Immature natural killer cell (primary cell): ENCODE results near the gene MYO1E. TPM values are rescaled to one million over a fixed set of nuclear protein-coding genes. Genes with fewer than 3 reads are reported as not detected.

Experiments used
- DNase-seq, 3 donors: peaks; one replicate each; pipeline ENCODE4 v3.0.0; 2022; ENCODE audit warnings: mixed read lengths in 1 of 3
- H3K27ac Mint-ChIP-seq, 6 donors: one replicate each; pipeline ENCODE4 v1.8.0; 2020; ENCODE audit warnings: mixed read lengths in 6 of 6, mild to moderate bottlenecking in 5 of 6, inconsistent platforms in 4 of 6, moderate library complexity in 3 of 6
- H3K27me3 Mint-ChIP-seq, 3 donors: one replicate each; pipeline ENCODE4 v1.8.0; 2020 to 2021; ENCODE audit warnings: low read depth in 3 of 3, mild to moderate bottlenecking in 3 of 3, mixed read lengths in 3 of 3, moderate library complexity in 3 of 3, inconsistent platforms in 1 of 3
- H3K36me3 Mint-ChIP-seq, 3 donors: one replicate each; pipeline ENCODE4 v1.8.0; 2020; ENCODE audit warnings: mixed read lengths in 3 of 3, inconsistent platforms in 2 of 3, mild to moderate bottlenecking in 2 of 3
- H3K4me1 Mint-ChIP-seq, 2 donors: one replicate each; pipeline ENCODE4 v1.8.0; 2020; ENCODE audit warnings: inconsistent platforms in 2 of 2, mild to moderate bottlenecking in 2 of 2, mixed read lengths in 2 of 2, moderate library complexity in 1 of 2
- H3K4me3 Mint-ChIP-seq, 5 donors: one replicate each; pipeline ENCODE4 v1.8.0; 2020; ENCODE audit warnings: mild to moderate bottlenecking in 5 of 5, mixed read lengths in 5 of 5, inconsistent platforms in 3 of 5, moderate library complexity in 3 of 5
- H3K9me3 Mint-ChIP-seq, 6 donors: one replicate each; pipeline ENCODE4 v1.8.0; 2020; ENCODE audit warnings: mild to moderate bottlenecking in 6 of 6, mixed read lengths in 6 of 6, inconsistent platforms in 4 of 6, moderate library complexity in 3 of 6
- polyA plus RNA-seq, 3 donors: library from polyadenylated mRNA; unstranded; fragments of 300-500 nt; fragmentation: Illumina TruSeq; gene quantifications; one replicate each; pipeline ENCODE4 v1.2.3, GENCODE V29; 2021

MYO1E gene
- polyA plus RNA-seq, 3 donors from 2014 or later = 4.7 to 15.4 (median 7.1) TPM

DNA sequence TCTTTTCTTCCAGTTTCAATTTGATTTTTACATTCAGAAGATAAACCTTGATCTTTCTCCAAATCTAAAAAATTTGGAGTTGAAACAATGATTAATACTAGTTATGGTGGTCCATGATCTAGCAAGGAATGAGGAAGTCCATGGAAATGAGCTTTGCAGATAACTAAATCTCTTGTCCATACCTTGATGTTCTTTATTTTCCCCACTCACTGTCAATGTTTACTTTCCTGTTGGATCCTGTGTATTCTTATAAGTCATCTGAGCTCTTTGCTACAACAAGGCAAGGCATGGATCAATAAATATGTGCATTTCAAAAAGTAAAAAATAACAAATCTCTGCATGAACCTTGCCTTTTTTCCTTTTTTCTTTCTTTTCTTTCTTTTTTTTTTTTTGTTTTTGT, 6.2 kb upstream of the MYO1E start:
- H3K27me3 Mint-ChIP-seq = peaks cover 8 to 14% (median 11%) of the 10 kb centered on the region in 3 donors
- no peaks in the 10 kb centered on the region for H3K36me3 Mint-ChIP-seq
- no peak for DNase-seq
- peaks cover 0 to 10% of the 10 kb centered on the region in 2 donors for H3K4me1 Mint-ChIP-seq
- H3K4me3 Mint-ChIP-seq = no peak overlapping the region
- no peak overlapping the region for H3K27ac Mint-ChIP-seq
- peaks cover 0 to 1% (median 0%) of the 10 kb centered on the region in 6 donors for H3K9me3 Mint-ChIP-seq

DNA sequence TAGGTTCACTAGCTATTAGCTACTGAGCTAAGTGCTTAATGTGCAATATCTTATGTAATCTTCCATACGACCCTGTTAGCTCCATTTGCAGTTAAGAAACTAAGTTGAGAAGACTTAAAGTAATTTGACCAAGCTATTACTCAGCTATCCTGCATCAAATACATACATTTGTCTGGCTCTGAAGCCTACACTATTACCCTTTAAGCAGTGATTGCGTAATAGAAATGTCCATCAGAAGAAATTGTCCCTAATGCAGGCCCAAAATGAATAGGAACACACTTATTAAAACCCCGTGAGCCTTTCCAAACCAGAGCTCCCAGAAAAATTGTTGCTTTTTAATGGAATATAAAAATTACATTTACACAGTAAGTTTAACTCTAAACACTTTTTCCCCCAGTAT, 5.3 kb upstream of the MYO1E start:
- Mint-ChIP-seq H3K4me3 (no peak overlapping the region), H3K36me3 (no peaks in the 10 kb centered on the region), H3K4me1 (peaks cover 6 to 9% of the 10 kb centered on the region in 2 donors), H3K9me3 (peaks cover 0 to 1% (median 0%) of the 10 kb centered on the region in 6 donors), H3K27ac (no peak overlapping the region), H3K27me3 (peaks cover 9 to 15% (median 13%) of the 10 kb centered on the region in 3 donors)
- DNase-seq = no peak

- H3K27me3 Mint-ChIP-seq = peaks cover 16 to 17% (median 16%) of the 10 kb centered on the region in 3 donors
- no peak overlapping the region for H3K27ac Mint-ChIP-seq
- peaks cover 10 to 12% of the 10 kb centered on the region in 2 donors for H3K4me1 Mint-ChIP-seq
- DNase-seq = no peak
- H3K9me3 Mint-ChIP-seq = peaks cover 0 to 1% (median 0%) of the 10 kb centered on the region in 6 donors
- H3K36me3 Mint-ChIP-seq = no peaks in the 10 kb centered on the region
- H3K4me3 Mint-ChIP-seq = no peak overlapping the region
Observed at GRCh38 chr15:59376733-59377132, 4.1 kb upstream of the MYO1E start.

- H3K4me3 Mint-ChIP-seq = peak overlapping the region; percentile 89 to 95 (median 93)
- peaks cover 19 to 26% (median 20%) of the 10 kb centered on the region in 3 donors for H3K27me3 Mint-ChIP-seq
- no peaks in the 10 kb centered on the region for H3K36me3 Mint-ChIP-seq
- DNase-seq = no peak
- H3K27ac Mint-ChIP-seq = peak overlapping the region in 2 of 6 donors; percentile 28 to 80
- H3K4me1 Mint-ChIP-seq = peaks cover 24% of the 10 kb centered on the region in 2 donors
- peaks cover 0 to 1% (median 0%) of the 10 kb centered on the region in 6 donors for H3K9me3 Mint-ChIP-seq
Observed at GRCh38 chr15:59373215-59373614, 544 bp upstream of the MYO1E start.

DNA sequence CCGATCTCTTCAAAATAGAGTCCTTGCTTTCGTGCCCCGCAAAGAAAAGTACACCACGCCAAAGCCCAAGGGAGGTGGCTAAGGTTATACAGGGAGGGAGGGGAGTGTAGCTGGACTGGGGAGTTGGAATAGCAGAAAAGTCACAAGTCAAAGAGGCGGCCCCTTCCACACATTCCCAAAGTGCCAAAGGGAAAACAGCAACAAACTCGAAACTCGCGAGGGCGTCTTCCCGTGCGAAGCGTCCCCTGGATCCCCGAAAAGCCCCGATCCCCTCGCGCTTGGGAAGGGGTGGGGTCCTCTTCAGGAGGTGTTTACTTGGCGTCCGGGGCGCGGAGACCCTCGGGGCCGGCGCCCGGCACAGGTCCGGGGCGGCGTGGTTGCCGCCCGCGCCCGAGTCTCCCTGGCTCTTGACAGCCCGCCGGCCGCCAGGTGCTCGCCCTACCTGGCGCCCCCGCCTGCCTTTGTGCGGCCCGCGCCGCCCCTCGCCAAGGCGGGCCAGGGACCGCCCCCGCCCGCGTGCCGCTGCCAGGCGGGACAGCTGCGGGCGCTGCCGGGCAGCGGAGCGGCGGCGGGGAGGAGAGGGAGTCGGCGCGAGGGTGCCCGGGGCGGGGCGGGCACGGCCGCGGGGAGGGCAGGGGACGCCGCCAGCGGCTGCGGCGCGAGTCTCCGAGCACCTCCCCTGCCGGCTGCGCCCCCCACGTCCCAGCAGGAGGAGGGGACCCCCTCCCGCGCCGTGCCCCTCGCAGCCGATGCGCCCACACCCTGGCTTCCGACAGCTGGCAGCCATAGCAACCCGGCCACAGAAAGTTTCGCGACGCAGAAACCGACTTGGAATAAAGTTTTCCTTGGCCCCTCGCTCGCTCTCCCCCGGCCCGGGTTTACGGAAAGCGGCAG, 966 bp downstream of the MYO1E start:
- Mint-ChIP-seq H3K27ac (peak overlapping the region; percentile 76 to 93 (median 86)), H3K27me3 (peaks cover 21 to 26% (median 21%) of the 10 kb centered on the region in 3 donors)

GRCh38 chr15:59369597-59369996, 3.1 kb downstream of the MYO1E start:
- Mint-ChIP-seq H3K36me3 (peaks cover 0 to 3% (median 0%) of the 10 kb centered on the region in 3 donors), H3K27me3 (peaks cover 21 to 30% (median 22%) of the 10 kb centered on the region in 3 donors), H3K4me1 (peaks cover 24 to 27% of the 10 kb centered on the region in 2 donors), H3K4me3 (no peak overlapping the region), H3K9me3 (peaks cover 0 to 1% (median 0%) of the 10 kb centered on the region in 6 donors), H3K27ac (no peak overlapping the region)
- no peak for DNase-seq

More for the DNA sequence above, 966 bp downstream of the MYO1E start:
- DNase-seq = peak in 2 of 3 donors; percentile 30 to 39
- H3K4me1 Mint-ChIP-seq = peaks cover 24% of the 10 kb centered on the region in 2 donors
- H3K4me3 Mint-ChIP-seq = peak overlapping the region; percentile 92 to 96 (median 96)
- no peaks in the 10 kb centered on the region for H3K36me3 Mint-ChIP-seq
- peaks cover 0 to 1% (median 0%) of the 10 kb centered on the region in 6 donors for H3K9me3 Mint-ChIP-seq

DNA sequence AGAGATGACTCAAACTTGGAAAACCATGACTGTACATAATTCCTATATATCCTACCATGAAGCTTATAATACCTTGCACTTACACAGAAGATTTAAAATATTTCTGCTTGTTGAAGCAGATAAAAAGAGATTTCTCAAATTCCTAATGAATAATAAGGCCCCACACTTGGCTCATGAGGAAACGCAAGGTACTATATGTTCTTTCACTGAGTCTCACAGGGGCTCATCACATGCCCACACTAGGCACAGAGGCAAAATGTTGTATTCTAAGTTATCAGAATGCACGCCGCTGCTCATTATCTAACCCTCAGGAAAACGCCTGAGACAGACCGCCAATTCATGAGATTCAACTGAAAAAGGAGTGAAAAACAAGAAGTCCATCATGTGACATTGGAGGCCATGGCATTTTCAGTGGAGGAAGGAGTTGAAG, 5.6 kb downstream of the MYO1E start:
- Mint-ChIP-seq H3K4me1 (peaks cover 12 to 17% of the 10 kb centered on the region in 2 donors), H3K27me3 (peaks cover 8 to 21% (median 12%) of the 10 kb centered on the region in 3 donors), H3K27ac (no peak overlapping the region), H3K9me3 (peaks cover 0 to 1% (median 0%) of the 10 kb centered on the region in 6 donors), H3K36me3 (peaks cover 0 to 4% (median 0%) of the 10 kb centered on the region in 3 donors), H3K4me3 (no peak overlapping the region)
- DNase-seq = no peak

- H3K27me3 Mint-ChIP-seq = peaks cover 8 to 21% (median 12%) of the 10 kb centered on the region in 3 donors
- DNase-seq = no peak
- H3K27ac Mint-ChIP-seq = no peak overlapping the region
- H3K4me1 Mint-ChIP-seq = peaks cover 11 to 17% of the 10 kb centered on the region in 2 donors
- peaks cover 0 to 4% (median 0%) of the 10 kb centered on the region in 3 donors for H3K36me3 Mint-ChIP-seq
- no peak overlapping the region for H3K4me3 Mint-ChIP-seq
- peaks cover 0 to 1% (median 0%) of the 10 kb centered on the region in 6 donors for H3K9me3 Mint-ChIP-seq
Observed at GRCh38 chr15:59366333-59367021, 6.2 kb downstream of the MYO1E start.

DNA sequence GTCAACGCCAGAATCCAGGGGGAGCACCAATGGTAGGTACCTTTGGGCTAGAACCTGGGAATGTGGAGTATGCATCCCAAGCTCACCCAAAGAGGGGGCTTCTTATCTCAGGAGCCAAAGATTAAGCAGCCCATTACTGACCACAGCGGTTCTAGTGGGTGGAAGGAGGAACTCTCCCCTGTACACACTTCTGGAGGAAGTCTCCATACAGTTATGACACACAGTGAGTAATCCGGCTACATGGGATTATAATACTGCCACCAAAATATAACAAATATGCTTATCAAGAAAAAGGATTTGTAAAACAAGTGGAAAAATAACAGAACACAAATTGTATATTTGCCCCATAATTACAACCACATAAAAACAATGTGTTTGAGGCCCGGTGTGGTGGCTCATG, 8.4 kb downstream of the MYO1E start:
- peaks cover 0 to 11% (median 0%) of the 10 kb centered on the region in 3 donors for H3K36me3 Mint-ChIP-seq
- no peak overlapping the region for H3K27ac Mint-ChIP-seq
- peaks cover 0 to 4% of the 10 kb centered on the region in 2 donors for H3K4me1 Mint-ChIP-seq
- H3K9me3 Mint-ChIP-seq = peaks cover 0 to 1% (median 0%) of the 10 kb centered on the region in 6 donors
- DNase-seq = no peak
- H3K4me3 Mint-ChIP-seq = no peak overlapping the region
- peaks cover 3 to 6% (median 6%) of the 10 kb centered on the region in 3 donors for H3K27me3 Mint-ChIP-seq

DNA sequence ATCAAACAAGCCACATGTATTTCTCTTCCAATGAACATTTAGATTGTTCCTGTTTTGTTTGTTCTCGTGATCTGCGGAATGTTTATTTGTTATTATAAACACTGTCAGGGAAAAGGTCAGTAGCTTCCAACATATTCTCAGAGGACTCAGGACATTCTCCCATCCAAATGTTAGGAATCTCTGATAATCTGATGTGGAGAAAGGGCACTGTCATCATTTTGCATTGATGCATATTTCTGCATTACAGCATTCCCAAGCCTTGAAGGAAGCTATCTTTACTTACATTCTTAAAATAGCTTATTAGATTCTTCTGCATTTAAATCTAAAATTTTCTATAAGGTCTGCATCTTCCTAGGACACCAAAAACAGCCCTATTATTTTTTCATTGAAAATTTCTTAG, 10.3 kb downstream of the MYO1E start:
- Mint-ChIP-seq H3K27me3 (peaks cover 3 to 6% (median 5%) of the 10 kb centered on the region in 3 donors), H3K4me3 (no peak overlapping the region)

DNA sequence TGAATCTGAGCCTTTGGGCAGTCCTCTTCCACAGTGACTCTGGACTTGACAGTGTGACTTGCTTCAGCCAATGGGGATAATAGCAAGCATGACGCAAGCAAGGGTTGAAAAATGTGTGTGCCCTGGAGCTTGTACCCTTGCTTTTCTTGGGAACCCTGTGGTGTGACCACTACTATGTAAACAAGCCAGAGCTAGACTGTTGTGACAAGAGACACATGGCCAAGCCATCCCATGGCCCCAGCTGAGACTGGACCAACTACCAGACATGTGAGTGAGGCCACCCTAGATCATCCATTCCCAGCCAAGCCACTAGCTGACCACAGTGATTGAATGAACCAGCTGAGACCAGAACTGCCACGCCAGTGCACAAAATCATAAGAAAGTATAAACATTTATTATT, 11.8 kb downstream of the MYO1E start:
- Mint-ChIP-seq H3K27ac (peak overlapping the region in 2 of 6 donors; percentile 1 to 58), H3K27me3 (peaks cover 1 to 6% (median 5%) of the 10 kb centered on the region in 3 donors), H3K9me3 (no peaks in the 10 kb centered on the region), H3K4me1 (peaks cover 3% of the 10 kb centered on the region in 2 donors), H3K36me3 (peaks cover 0 to 11% (median 0%) of the 10 kb centered on the region in 3 donors), H3K4me3 (no peak overlapping the region)
- DNase-seq = no peak

More for the DNA sequence above, 10.3 kb downstream of the MYO1E start:
- DNase-seq = no peak
- Mint-ChIP-seq H3K9me3 (peaks cover 0 to 1% (median 0%) of the 10 kb centered on the region in 6 donors), H3K36me3 (peaks cover 0 to 11% (median 0%) of the 10 kb centered on the region in 3 donors), H3K27ac (no peak overlapping the region), H3K4me1 (peaks cover 0 to 6% of the 10 kb centered on the region in 2 donors)

- Mint-ChIP-seq H3K4me1 (peaks cover 9% of the 10 kb centered on the region in 2 donors), H3K4me3 (no peak overlapping the region), H3K27me3 (peaks cover 1 to 5% (median 3%) of the 10 kb centered on the region in 3 donors), H3K9me3 (no peaks in the 10 kb centered on the region), H3K36me3 (peaks cover 0 to 11% (median 0%) of the 10 kb centered on the region in 3 donors), H3K27ac (no peak overlapping the region)
- no peak for DNase-seq
Observed at GRCh38 chr15:59360305-59360704, 12.4 kb downstream of the MYO1E start.

DNA sequence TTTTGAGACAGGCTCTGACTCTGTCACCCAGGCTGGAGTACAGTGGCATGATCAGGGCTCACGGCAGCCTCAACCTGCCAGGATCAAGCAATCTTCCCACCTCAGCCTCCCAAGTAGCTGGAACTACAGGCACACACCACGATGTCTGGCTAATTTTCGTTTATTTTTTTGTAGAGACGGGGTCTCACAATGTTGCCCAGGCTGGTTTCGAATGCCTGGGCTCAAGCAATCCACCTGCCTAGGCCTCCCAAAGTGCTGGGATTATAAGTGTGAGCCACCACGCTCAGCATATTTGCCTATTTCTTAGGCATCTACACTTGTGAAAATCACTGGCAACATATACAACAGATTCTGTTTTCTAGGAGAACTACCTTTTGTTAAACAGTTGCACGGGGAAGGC, 16.9 kb downstream of the MYO1E start:
- Mint-ChIP-seq H3K36me3 (peaks cover 0 to 7% (median 0%) of the 10 kb centered on the region in 3 donors), H3K27ac (peak overlapping the region in 1 of 6 donors; percentile 29), H3K9me3 (no peaks in the 10 kb centered on the region), H3K4me3 (peak overlapping the region in 1 of 5 donors; percentile 39), H3K27me3 (peaks cover 3 to 8% (median 5%) of the 10 kb centered on the region in 3 donors), H3K4me1 (peaks cover 29 to 34% of the 10 kb centered on the region in 2 donors)
- no peak for DNase-seq
